Caco-2 (cell line): Measurements from ENCODE around the gene GABRG3. TPM values are rescaled to one million over a fixed set of nuclear protein-coding genes. Genes with fewer than 3 reads are reported as not detected.

Experiments used
- BruUV-seq: library from RNA; stranded (reverse); fragments of 400-500 nt; replicated peaks from 2 replicates; lab custom pipeline; 2021; lab: Mats Ljungman, UMichigan
- CTCF ChIA-PET: fragments of 300-600 bp; sonication (Branson Sonifier 250); formaldehyde crosslinking; loops from one replicate; lab custom pipeline; 2022; ENCODE audit warnings: antibody characterized with exemption; lab: Charles Lee
- POLR2A ChIA-PET: fragments of 300-600 bp; sonication (Branson Sonifier 250); formaldehyde crosslinking; loops from one replicate; lab custom pipeline; 2022; ENCODE audit warnings: antibody characterized with exemption; lab: Charles Lee
- DNase-seq, 2 experiments: peaks; one replicate each; pipeline versions ENCODE4 v3.0.0 to v3.0.0-alpha.2; 2020 to 2022
- H3K27me3 ChIP-seq: replicated peaks from 2 replicates; pipeline ENCODE4 v1.6.0; 2011; ENCODE audit warnings: low read length; ENCODE audit not compliant: control insufficient read depth, insufficient read depth
- H3K36me3 ChIP-seq: 2 replicates; pipeline ENCODE4 v1.5.1; 2011; ENCODE audit warnings: low read length; ENCODE audit not compliant: control insufficient read depth, insufficient read depth
- H3K4me1 ChIP-seq: fragments of 250-450 bp; sonication (Bioruptor Pico); 2 replicates; pipeline ENCODE4 v1.5.1; 2020; ENCODE audit warnings: mild to moderate bottlenecking
- H3K4me3 ChIP-seq: 2 replicates; pipeline ENCODE4 v1.5.1; 2011; ENCODE audit warnings: low read depth, mild to moderate bottlenecking, control low read depth, low read length
- H3K9me3 ChIP-seq: fragments of 250-450 bp; sonication (Bioruptor Pico); 2 replicates; pipeline ENCODE4 v1.5.1; 2020; ENCODE audit warnings: mild to moderate bottlenecking, moderate library complexity
- H3K27ac Mint-ChIP-seq: one replicate; pipeline ENCODE4 v1.8.0; 2022; ENCODE audit warnings: mixed read lengths; ENCODE audit not compliant: unreplicated experiment
- H3K27me3 Mint-ChIP-seq: one replicate; pipeline ENCODE4 v1.8.0; 2022; ENCODE audit warnings: mixed read lengths; ENCODE audit not compliant: insufficient read depth, unreplicated experiment
- H3K36me3 Mint-ChIP-seq: one replicate; pipeline ENCODE4 v1.8.0; 2022; ENCODE audit warnings: mild to moderate bottlenecking, mixed read lengths; ENCODE audit not compliant: insufficient read depth, unreplicated experiment
- H3K4me1 Mint-ChIP-seq: one replicate; pipeline ENCODE4 v1.8.0; 2022; ENCODE audit warnings: low read depth, mixed read lengths; ENCODE audit not compliant: unreplicated experiment
- H3K4me3 Mint-ChIP-seq: one replicate; pipeline ENCODE4 v1.8.0; 2022; ENCODE audit warnings: mild to moderate bottlenecking, moderate library complexity, mixed read lengths; ENCODE audit not compliant: unreplicated experiment
- H3K9me3 Mint-ChIP-seq: one replicate; pipeline ENCODE4 v1.8.0; 2022; ENCODE audit warnings: mixed read lengths; ENCODE audit not compliant: unreplicated experiment
- CTCF ChIP-seq, 2 experiments: fragments of 200-600 bp in 1 of 2; IDR thresholded peaks; 1 replicate in 1 of 2; 2 replicates in 1 of 2; pipeline versions ENCODE4 v1.5.1 to v1.8.0; 2011 to 2022; ENCODE audit warnings: antibody characterized with exemption in 1 of 2, control low read depth in 1 of 2, inconsistent platforms in 1 of 2, low read depth in 1 of 2, low read length in 1 of 2, mild to moderate bottlenecking in 1 of 2, moderate library complexity in 1 of 2; ENCODE audit not compliant: insufficient read depth in 1 of 2, severe bottlenecking in 1 of 2, unreplicated experiment in 1 of 2
- intact Hi-C: fragments of 100-400 bp; cut with micrococcal nuclease; formaldehyde crosslinking; loops from one replicate; pipeline ENCODE4 v1.10.0; 2022; ENCODE audit not compliant: unreplicated experiment
- total RNA-seq: library from RNA; stranded (reverse); gene quantifications from 2 replicates; pipeline ENCODE4 v1.2.3, GENCODE V29; 2022

Gene GABRG3
- total RNA-seq, 1 experiment from 2014 or later, result not detected

GRCh38 chr15:27256446-27256845 lies 285.5 kb downstream of the GABRG3 start:
- Histone ChIP-seq H3K4me1 (no peaks in the 10 kb centered on the region), H3K36me3 (no peaks in the 10 kb centered on the region), H3K27me3 (no peaks in the 10 kb centered on the region), H3K9me3 (no peaks in the 10 kb centered on the region), H3K4me3 (no peak overlapping the region)
- no peak for TF ChIP-seq CTCF (IDR thresholded peaks at IDR 0.05; ENCODE audit: insufficient read depth in 1 of 2, low read depth in 1 of 2, low read length in 1 of 2, severe bottlenecking in 1 of 2, unreplicated experiment in 1 of 2)
- Mint-ChIP-seq H3K27ac (no peak overlapping the region), H3K27me3 (no peaks in the 10 kb centered on the region), H3K9me3 (peaks cover 13% of the 10 kb centered on the region), H3K36me3 (no peaks in the 10 kb centered on the region), H3K4me1 (no peaks in the 10 kb centered on the region), H3K4me3 (no peak overlapping the region)
- no peak for DNase-seq
- ChIA-PET POLR2A (no interaction called here), CTCF (no interaction called here)
- no TSS peak for BruUV-seq
- intact Hi-C loops, result no loop called here

- ChIA-PET POLR2A (no interaction called here), CTCF (no interaction called here)
- no peak overlapping the region for H3K27ac Mint-ChIP-seq
- no peaks in the 10 kb centered on the region for H3K27me3 Mint-ChIP-seq
- peaks cover 13% of the 10 kb centered on the region for H3K9me3 Mint-ChIP-seq
- Histone ChIP-seq H3K4me1 (no peaks in the 10 kb centered on the region), H3K4me3 (no peak overlapping the region), H3K9me3 (no peaks in the 10 kb centered on the region), H3K27me3 (no peaks in the 10 kb centered on the region), H3K36me3 (no peaks in the 10 kb centered on the region)
- no peak overlapping the region for H3K4me3 Mint-ChIP-seq
- no peaks in the 10 kb centered on the region for H3K36me3 Mint-ChIP-seq
- no peak for TF ChIP-seq CTCF (IDR thresholded peaks at IDR 0.05; ENCODE audit: insufficient read depth in 1 of 2, low read depth in 1 of 2, low read length in 1 of 2, severe bottlenecking in 1 of 2, unreplicated experiment in 1 of 2)
- DNase-seq, result no peak
- H3K4me1 Mint-ChIP-seq, result no peaks in the 10 kb centered on the region
- intact Hi-C loops, result no loop called here
- no TSS peak for BruUV-seq
Observed at GRCh38 chr15:27258287-27258686, 287.3 kb downstream of the GABRG3 start.

- H3K27ac Mint-ChIP-seq, result no peak overlapping the region
- Histone ChIP-seq H3K4me3 (no peak overlapping the region), H3K27me3 (no peaks in the 10 kb centered on the region), H3K4me1 (no peaks in the 10 kb centered on the region), H3K36me3 (no peaks in the 10 kb centered on the region), H3K9me3 (no peaks in the 10 kb centered on the region)
- no peaks in the 10 kb centered on the region for H3K4me1 Mint-ChIP-seq
- BruUV-seq, result no TSS peak
- no peaks in the 10 kb centered on the region for H3K27me3 Mint-ChIP-seq
- no peak overlapping the region for H3K4me3 Mint-ChIP-seq
- TF ChIP-seq CTCF (IDR thresholded peaks at IDR 0.05; ENCODE audit: insufficient read depth in 1 of 2, low read depth in 1 of 2, low read length in 1 of 2, severe bottlenecking in 1 of 2, unreplicated experiment in 1 of 2), result no peak
- intact Hi-C loops, result no loop called here
- POLR2A ChIA-PET, result no interaction called here
- H3K9me3 Mint-ChIP-seq, result peaks cover 12% of the 10 kb centered on the region
- H3K36me3 Mint-ChIP-seq, result no peaks in the 10 kb centered on the region
- CTCF ChIA-PET, result no interaction called here
- DNase-seq, result no peak
Observed at GRCh38 chr15:27260523-27260922, 289.5 kb downstream of the GABRG3 start.
